GM06990 (cell line): ENCODE data around the gene NENF.

Source experiments
- DNase-seq: peaks from one replicate; pipeline ENCODE4 v3.0.0-alpha.2; 2011; ENCODE audit not compliant: insufficient read length; ENCODE audit errors: extremely low read depth
- H3K27me3 ChIP-seq: replicated peaks from 2 replicates; pipeline ENCODE4 v1.6.0; 2011; ENCODE audit warnings: low read length; ENCODE audit not compliant: control insufficient read depth, insufficient read depth
- H3K36me3 ChIP-seq: 2 replicates; pipeline ENCODE4 v1.5.1; 2011; ENCODE audit warnings: low read length; ENCODE audit not compliant: control insufficient read depth, insufficient read depth
- H3K4me3 ChIP-seq: replicated peaks from 2 replicates; pipeline ENCODE4 v1.5.1; 2011; ENCODE audit warnings: low read depth, mild to moderate bottlenecking, control low read depth, low read length
- TF ChIP-seq, protein P1 (sequence below): IDR thresholded peaks from 2 replicates; pipeline ENCODE4 v1.5.1; 2011; ENCODE audit warnings: low read length, control low read depth, mild to moderate bottlenecking, inconsistent platforms; ENCODE audit not compliant: insufficient read depth, poor library complexity, severe bottlenecking

The NENF gene

GRCh38 chr1:212397171-212397570 is 35.5 kb upstream of the NENF start:
- no peak for DNase-seq
- H3K27me3 ChIP-seq = no peaks in the 10 kb centered on the region
- H3K36me3 ChIP-seq = no peaks in the 10 kb centered on the region
- H3K4me3 ChIP-seq = no peak overlapping the region
- TF ChIP-seq, protein P1, sequence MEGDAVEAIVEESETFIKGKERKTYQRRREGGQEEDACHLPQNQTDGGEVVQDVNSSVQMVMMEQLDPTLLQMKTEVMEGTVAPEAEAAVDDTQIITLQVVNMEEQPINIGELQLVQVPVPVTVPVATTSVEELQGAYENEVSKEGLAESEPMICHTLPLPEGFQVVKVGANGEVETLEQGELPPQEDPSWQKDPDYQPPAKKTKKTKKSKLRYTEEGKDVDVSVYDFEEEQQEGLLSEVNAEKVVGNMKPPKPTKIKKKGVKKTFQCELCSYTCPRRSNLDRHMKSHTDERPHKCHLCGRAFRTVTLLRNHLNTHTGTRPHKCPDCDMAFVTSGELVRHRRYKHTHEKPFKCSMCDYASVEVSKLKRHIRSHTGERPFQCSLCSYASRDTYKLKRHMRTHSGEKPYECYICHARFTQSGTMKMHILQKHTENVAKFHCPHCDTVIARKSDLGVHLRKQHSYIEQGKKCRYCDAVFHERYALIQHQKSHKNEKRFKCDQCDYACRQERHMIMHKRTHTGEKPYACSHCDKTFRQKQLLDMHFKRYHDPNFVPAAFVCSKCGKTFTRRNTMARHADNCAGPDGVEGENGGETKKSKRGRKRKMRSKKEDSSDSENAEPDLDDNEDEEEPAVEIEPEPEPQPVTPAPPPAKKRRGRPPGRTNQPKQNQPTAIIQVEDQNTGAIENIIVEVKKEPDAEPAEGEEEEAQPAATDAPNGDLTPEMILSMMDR = no peak

GRCh38 chr1:212401042-212401441 is 31.7 kb upstream of the NENF start:
- TF ChIP-seq, protein P1 = no peak
- Histone ChIP-seq H3K36me3 (peaks cover 5% of the 10 kb centered on the region), H3K27me3 (no peaks in the 10 kb centered on the region), H3K4me3 (no peak overlapping the region)
- DNase-seq = no peak

DNA sequence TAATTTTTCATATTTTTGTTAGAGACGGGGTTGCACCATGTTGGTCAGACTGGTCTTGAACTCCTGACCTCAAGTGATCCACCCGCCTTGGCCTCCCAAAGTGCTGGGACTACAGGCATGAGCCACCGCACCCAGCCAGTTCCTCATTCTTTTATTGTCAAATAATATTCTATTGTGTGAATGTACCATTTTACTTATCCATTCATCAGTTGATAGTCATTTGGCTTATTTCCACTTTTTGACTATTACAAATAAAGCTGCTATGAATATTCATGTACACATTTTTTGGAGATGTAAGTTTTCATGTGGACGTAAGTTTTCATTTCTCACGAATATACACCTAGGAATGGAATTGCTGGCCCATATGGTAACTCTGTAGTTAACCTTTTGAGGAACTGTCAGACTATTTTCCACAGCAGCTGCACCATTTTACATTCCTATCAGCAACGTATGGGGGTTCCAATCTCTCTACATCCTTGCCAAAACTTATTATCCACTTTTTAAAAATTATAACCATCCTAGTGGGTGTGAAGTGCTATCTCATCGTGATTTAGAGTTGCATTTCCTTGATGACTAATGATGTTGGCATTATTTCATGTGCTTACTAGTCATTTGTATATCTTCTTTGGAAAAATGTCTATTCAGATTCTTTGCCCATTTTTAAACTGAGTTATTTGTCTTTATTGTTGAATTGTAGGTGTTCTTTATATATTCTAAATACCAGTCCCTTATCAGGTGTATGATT is 30.7 kb upstream of the NENF start:
- TF ChIP-seq, protein P1 = no peak
- no peak for DNase-seq
- peaks cover 6% of the 10 kb centered on the region for H3K36me3 ChIP-seq
- H3K27me3 ChIP-seq = no peaks in the 10 kb centered on the region
- no peak overlapping the region for H3K4me3 ChIP-seq

DNA sequence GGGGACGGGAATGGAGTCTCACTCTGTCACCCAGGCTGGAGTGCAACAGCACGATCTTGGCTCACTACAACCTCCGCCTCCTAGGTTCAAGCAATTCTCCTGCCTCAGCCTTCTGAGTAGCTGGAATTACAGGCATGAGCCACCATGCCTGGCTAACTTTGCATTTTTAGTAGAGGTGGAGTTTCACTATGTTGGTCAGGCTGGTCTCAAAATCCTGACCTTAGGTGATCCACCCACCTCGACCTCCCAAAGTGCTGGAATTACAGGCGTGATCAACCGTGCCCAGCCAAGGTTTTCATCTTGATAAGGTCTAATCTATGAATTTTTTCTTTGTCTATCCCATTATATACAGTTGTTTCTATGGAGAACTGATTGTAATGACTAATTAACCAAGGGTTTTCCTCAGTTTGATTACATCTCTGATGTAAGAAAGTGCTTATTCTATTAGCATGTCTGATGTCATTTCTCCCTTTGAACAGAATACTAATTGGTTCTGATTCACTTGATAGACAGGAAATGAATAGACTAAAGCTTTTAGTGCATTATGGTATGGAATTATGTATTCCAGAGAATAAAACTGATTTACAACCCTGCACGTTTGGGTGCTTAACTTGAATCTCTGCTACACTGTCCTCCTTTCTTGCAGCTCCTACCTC is 29.9 kb upstream of the NENF start:
- no peaks in the 10 kb centered on the region for H3K27me3 ChIP-seq
- TF ChIP-seq, protein P1 = no peak
- H3K36me3 ChIP-seq = peaks cover 7% of the 10 kb centered on the region
- no peak overlapping the region for H3K4me3 ChIP-seq
- DNase-seq = no peak

DNA sequence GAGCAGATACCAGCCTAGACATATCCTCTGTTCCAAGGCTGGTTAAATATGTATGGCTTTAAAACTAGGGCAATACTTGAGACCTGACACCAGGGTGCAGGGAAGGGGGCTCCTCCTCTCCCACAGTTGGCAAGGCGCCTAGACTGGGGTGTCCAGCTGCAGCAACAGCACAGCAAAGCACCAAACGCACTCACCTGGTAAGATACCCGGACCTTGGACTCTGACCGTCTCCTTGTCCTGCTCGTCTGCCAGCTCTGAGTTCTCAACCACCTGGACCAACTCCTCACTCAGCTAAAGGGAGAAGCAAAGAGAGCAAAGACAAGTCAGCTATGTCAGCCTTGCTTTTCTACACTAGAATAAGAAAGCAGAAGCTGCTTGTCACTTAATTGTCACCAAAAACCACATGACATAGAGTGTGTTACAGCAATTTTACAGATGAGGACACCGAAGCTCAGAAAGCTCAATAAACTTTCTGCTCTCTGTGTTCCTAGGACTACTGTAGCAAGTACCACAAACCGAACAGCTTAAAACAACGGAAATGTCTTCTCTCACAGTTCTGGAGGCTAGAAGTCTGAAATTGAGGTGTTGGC is 22.4 kb upstream of the NENF start:
- Histone ChIP-seq H3K27me3 (no peaks in the 10 kb centered on the region), H3K36me3 (peaks cover 12% of the 10 kb centered on the region), H3K4me3 (no peak overlapping the region)
- no peak for DNase-seq
- TF ChIP-seq, protein P1 = no peak
